ENCODE results near the gene LTBP1.

DNA sequence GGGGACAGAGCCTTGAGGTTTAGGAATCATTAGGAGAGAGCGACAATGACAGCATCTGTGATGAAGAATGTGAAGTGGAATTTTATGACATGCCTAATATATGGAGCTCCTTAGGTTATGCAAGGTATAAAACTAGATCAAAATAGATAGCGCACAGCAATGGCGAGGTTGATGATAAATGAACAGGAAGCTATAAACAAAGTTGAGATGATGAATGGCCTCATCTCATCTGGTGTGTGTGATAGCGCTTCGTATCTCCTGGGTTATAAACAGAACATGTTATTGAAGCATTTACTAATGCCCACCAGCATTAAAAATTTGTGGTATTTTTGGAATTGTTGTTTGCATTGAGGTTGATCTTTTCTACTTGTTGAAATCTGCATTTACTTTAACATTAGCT, 231.5 kb downstream of the LTBP1 start:
- TF ChIP-seq, protein P1, sequence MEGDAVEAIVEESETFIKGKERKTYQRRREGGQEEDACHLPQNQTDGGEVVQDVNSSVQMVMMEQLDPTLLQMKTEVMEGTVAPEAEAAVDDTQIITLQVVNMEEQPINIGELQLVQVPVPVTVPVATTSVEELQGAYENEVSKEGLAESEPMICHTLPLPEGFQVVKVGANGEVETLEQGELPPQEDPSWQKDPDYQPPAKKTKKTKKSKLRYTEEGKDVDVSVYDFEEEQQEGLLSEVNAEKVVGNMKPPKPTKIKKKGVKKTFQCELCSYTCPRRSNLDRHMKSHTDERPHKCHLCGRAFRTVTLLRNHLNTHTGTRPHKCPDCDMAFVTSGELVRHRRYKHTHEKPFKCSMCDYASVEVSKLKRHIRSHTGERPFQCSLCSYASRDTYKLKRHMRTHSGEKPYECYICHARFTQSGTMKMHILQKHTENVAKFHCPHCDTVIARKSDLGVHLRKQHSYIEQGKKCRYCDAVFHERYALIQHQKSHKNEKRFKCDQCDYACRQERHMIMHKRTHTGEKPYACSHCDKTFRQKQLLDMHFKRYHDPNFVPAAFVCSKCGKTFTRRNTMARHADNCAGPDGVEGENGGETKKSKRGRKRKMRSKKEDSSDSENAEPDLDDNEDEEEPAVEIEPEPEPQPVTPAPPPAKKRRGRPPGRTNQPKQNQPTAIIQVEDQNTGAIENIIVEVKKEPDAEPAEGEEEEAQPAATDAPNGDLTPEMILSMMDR (IDR thresholded peaks at IDR 0.05): no peak
- no peak for TF ChIP-seq POLR2A (IDR thresholded peaks at IDR 0.05)
